Measurements from ENCODE around the gene SRL. TPM values are rescaled to one million over a fixed set of nuclear protein-coding genes. Genes with fewer than 3 reads are reported as not detected.
"Not testable (repeated sequence)": the region's sequence is repeated elsewhere in the genome, so short reads cannot be mapped to it uniquely, and the experiment has no call there.

Gene SRL
- total RNA-seq, 1 donor from 2014 or later: not detected

DNA sequence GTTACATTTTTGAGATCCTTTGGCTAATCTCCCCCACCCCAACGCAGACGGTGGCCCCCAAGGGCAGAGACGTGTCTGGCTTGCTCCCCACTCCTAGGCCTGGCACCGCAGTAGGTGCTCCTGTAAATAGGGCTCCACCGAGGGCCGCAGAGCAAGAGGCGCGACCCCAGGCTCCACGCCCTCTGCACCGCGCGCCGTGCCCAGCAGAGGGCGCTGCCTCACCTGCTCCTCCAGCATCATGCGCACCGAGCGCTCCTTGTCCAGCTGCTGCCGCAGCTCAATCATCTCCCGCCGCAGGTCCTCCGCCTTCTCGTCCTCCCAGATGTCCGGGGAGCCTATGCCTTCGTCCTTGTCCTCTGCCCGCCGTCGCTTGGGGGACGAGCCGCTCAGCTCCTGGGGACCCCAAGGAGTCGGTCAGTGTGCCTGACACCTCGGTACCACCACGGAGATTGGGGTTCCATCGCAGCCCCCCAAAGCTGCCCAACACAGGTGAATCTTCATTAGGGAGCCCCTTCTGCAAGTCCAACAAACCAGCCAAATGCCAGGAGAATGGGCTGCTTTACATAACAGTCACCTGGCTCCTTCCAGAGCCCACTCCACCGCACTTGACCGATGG lies 19.8 kb upstream of the SRL start:
- no peak overlapping the region for H3K4me3 ChIP-seq (ENCODE audit: low read depth, low read length)
- no peak for DNase-seq (ENCODE audit: low read depth)
- TF ChIP-seq, protein P1, sequence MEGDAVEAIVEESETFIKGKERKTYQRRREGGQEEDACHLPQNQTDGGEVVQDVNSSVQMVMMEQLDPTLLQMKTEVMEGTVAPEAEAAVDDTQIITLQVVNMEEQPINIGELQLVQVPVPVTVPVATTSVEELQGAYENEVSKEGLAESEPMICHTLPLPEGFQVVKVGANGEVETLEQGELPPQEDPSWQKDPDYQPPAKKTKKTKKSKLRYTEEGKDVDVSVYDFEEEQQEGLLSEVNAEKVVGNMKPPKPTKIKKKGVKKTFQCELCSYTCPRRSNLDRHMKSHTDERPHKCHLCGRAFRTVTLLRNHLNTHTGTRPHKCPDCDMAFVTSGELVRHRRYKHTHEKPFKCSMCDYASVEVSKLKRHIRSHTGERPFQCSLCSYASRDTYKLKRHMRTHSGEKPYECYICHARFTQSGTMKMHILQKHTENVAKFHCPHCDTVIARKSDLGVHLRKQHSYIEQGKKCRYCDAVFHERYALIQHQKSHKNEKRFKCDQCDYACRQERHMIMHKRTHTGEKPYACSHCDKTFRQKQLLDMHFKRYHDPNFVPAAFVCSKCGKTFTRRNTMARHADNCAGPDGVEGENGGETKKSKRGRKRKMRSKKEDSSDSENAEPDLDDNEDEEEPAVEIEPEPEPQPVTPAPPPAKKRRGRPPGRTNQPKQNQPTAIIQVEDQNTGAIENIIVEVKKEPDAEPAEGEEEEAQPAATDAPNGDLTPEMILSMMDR (conservative IDR thresholded peaks at IDR 0.05; ENCODE audit: low read depth, low read length): peak; percentile 62

DNA sequence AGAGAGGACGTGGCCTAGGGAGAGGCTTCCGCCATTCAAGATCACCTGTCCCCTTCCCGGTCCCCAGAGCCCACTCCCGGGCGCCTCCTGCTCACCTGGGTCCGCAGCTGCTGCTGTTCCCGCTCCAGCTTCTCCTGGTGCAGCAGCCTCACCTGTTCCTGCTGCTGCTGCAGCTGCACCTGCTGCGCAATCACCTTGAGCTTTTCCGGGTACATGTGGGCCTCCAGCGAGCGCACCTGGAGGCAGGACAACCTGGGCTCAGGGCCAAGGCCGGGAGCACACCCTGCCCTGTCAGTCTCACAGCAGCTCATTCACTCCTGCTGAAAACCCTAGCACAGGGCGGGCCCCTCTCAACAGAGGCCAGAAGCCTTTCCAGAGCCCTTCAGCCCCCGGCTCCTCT lies 18.5 kb upstream of the SRL start:
- TF ChIP-seq, protein P1 (conservative IDR thresholded peaks at IDR 0.05; ENCODE audit: low read depth, low read length): no peak
- DNase-seq (ENCODE audit: low read depth): no peak
- no peak overlapping the region for H3K4me3 ChIP-seq (ENCODE audit: low read depth, low read length)

DNA sequence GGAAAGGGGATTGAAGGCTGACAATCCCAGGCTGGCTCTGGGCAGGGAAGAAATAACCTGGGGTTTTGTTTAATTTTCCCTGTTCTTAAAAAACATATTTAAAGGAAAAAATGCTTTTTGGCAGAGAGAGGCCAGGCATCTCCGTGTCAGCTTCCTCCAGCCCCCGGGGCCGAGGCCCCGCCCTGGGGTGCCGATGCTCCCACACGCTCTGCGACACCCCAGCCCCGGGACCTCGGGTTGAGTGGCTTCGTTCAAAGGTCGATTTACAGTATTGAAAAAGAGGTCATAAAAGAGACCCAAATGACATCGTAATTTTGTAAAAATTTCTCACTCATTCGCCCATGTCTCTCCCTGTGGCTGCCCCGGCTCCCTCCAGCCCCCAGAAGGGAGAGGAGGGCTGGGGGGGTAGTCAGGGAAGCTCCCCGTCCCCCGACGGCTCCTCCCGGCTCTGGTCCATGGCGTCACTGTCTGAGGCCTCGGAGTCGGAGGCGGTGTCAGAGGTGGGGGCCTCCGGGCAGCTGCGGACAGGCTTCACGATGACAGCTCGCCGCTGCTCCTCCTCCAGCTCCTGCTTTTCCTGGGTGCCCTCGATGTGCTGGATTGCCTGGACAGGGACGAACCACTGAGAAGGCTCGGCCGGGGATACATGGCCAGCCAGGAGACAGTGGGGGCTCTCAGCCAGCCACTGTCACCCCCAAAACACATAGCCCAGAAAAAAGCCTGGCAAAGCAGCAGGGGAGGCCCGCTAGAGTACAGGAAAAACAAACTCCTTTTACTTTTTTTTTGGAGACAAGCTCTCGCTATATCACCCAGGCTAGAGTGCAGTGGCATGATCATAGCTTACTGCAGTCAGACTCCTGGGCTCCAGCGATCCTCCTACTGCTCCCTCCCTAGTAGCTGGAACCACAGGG lies 16.0 kb upstream of the SRL start:
- H3K4me3 ChIP-seq (ENCODE audit: low read depth, low read length): no peak overlapping the region
- no peak for DNase-seq (ENCODE audit: low read depth)
- TF ChIP-seq, protein P1 (conservative IDR thresholded peaks at IDR 0.05; ENCODE audit: low read depth, low read length): no peak

DNA sequence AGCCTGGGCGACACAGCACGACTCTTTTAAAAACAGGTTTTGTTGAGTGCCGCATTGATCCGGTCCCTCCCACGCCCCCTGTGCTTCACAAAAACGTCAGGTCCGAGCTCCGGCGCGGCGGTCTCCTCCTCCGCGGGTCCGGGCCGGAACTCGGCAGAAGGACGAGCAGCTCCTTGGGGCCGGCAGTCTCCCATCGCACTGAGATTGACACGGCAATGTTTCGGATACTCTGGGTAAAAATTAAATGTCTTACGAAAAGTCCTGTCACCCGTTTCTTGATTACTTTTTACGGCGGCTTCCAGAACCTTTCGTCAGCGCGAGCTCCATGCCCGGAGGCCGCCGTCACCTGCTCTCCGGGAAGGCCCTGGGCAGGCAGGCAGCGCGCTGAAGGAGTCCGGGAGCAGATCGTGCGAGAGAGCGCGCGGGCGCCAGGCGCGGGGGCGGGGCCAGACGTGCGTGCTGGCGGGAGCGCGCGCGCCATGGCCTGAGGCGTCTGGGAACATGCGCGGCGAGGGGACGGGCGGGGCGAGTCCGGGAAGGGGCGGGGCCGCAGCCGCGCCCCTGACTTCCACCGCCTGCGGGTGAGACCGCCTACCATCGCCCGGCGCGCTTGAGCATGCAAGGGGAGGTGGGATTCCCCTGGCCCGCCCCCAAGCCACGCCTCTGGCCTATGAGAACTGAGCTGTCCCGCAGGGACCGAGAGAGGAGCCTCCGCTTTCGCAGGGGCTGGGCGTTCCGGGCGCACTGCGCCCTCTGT lies 11.7 kb upstream of the SRL start:
- peak; percentile 75 for DNase-seq (ENCODE audit: low read depth)
- TF ChIP-seq, protein P1 (conservative IDR thresholded peaks at IDR 0.05; ENCODE audit: low read depth, low read length): no peak
- peak overlapping the region; percentile 78 for H3K4me3 ChIP-seq (ENCODE audit: low read depth, low read length)

DNA sequence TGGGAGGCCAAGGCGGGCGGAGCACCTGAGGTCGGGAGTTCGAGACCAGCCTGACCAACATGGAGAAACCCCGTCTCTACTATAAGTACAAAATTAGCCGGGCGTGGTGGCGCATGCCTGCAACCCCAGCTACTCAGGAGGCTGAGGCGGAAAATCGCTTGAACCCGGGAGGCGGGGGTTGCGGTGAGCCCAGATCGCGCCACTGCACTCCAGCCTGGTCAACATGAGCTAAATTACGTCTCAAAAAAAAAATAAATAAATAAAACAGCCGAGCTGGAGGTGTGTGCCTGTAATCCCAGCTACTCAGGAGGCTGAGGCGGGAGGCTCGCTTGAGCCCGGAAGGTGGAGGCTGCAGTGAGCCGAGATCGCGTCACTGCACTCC lies 11.1 kb upstream of the SRL start:
- peak overlapping the region; percentile 78 for H3K4me3 ChIP-seq (ENCODE audit: low read depth, low read length)

DNA sequence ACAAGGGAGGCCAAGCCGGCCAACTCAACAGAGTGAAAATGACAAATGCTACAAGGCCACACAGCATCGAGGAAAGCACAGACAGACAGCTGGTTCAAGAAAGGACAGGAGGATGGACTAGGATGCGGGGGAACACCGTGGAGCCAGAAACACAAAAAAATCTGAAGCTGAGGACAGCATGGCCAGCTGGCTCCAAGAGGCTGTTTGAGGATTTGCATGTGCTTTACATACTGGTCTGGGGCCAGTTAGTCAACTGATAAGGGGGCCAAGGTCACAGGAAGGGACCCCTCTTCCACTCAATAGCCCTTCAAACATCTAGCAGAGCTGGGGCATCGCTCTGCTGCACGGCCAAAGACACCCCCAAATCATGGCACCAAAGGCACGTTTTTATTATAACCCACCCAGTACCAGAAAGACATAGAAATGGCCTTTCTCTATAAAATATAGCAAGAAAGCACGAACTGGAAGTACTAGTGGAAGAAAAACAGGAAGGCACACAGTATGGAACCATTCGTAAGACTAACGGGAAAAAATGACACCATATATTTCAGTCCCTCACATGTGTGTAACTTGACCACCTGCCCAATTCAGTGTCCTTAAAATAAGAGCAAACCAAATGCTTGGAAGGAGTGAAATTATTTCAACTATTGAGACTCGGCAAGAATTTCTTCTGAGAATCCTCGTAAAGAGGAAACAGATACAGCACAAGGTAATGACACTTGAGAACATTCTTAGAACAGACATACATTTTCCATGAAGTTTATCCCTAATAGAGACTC lies 7.8 kb upstream of the SRL start:
- no peak for DNase-seq (ENCODE audit: low read depth)
- no peak overlapping the region for H3K4me3 ChIP-seq (ENCODE audit: low read depth, low read length)
- TF ChIP-seq, protein P1 (conservative IDR thresholded peaks at IDR 0.05; ENCODE audit: low read depth, low read length): no peak

More for the DNA sequence above, 11.1 kb upstream of the SRL start:
- DNase-seq (ENCODE audit: low read depth): not testable (repeated sequence)

Data from epithelial cell of proximal tubule (primary cell).